ACHN (cell line): Measurements from ENCODE around the gene FBN1.

Experiments used
- DNase-seq: peaks from one replicate; pipeline ENCODE4 v3.0.0-alpha.2; 2015
- in situ Hi-C: cut with HindIII; loops from 2 replicates; pipeline ENCODE4 v1.10.0; 2017; ENCODE audit warnings: low sequenced_read_pairs, low pct_ligation_motif_present, low pct_unique_long_range_greater_than_20kb

The FBN1 gene

DNA sequence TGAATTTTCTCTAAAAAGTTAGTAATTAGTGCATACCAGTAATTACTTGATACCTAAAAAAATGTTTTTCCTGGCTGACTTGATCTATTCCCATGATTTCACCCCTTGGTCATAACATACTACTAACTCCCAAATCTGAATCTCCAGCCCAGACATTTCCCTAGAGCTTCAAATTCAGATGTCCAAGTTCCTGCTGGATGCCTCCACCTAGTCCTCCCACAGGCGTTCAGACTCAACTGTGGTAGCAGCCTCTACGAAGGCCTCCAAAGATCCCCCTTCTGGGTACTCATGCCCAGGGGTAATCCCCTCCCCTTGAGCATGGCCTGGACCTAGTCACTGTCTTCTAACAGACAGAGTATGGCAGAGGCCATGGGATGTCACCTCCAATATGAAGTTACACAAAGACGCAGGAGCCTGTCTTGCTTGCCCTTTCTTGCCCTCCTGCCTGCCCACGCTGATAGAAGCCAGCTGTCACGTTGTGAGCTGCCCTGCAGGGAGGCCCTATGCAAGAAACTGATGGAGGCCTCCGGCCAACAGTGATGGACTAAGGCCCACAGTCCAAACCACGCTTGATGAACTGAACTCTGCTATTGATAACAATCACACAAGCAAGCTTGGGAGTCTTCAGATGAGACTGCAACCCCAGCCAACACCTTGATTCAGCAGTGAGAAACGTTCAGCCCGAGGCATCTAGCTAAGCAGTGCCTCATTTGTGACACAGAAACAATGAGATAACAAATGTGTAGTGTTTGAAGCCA, 8.6 kb upstream of the FBN1 start:
- in situ Hi-C loops = no loop called here
- DNase-seq = no peak

DNA sequence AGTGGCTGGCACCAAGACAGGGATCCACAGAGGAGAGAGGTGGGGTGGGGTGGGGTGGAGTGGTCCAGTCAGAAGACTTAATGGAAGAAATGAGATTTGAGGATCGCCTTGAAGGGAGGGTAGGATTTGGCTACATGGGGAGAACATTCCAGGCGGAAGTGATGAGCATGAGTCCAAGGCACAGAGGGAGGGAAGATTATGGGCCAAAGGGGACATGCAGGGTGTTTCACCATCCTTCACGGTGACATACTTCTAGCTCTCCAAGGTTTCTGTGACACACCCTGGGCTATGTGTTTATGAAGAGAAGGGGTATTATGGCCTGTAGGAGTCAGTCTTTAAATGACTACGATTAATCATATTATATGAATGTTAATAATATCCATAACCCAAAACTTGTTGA, 7.7 kb upstream of the FBN1 start:
- no peak for DNase-seq
- in situ Hi-C loops = no loop called here

DNA sequence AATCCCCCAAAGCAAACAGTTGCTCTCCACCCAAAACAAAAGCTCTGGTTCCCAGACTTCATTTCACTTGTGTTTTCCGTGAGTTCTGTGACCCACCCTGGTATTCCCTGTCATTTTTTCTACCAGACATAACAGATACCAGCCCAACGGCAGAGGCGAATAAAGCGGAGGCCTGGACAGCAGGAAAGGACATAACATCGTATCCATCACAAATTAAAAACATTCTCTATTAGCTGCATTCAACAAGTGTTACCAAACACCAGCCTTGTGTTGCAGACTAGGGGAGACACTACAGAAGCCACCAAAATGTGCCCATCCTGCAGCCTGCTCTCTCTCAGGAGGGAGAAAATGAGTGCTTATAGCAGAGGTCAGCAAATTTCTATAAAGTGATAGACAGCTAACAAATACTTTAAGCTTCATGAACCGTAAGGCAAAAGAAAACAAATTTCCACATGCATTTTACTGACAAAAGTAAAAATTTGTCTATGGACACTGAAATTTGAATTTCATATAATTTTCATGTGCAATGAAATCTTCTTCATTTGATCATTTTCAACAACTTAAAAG, 7.1 kb upstream of the FBN1 start:
- DNase-seq = no peak
- in situ Hi-C loops = no loop called here

DNA sequence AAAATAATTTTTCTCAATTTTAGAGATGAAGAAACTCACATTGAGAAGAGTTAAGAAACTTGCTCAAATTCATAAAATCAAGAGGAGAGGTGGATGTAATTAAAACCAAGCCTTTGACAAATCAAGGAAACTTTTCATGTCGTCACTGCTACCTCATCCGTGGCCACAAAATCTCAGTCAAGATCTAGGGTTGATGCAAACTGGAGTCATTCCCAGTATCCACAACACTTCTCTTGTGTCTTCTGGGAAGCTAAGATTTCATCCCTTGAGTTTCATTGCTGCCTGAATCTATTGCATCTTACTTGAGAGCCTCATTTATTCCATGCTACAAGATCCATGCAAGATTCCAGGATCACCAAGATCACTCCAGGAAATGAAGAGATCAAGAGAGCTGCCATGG, 5.4 kb upstream of the FBN1 start:
- no peak for DNase-seq
- in situ Hi-C loops = no loop called here

DNA sequence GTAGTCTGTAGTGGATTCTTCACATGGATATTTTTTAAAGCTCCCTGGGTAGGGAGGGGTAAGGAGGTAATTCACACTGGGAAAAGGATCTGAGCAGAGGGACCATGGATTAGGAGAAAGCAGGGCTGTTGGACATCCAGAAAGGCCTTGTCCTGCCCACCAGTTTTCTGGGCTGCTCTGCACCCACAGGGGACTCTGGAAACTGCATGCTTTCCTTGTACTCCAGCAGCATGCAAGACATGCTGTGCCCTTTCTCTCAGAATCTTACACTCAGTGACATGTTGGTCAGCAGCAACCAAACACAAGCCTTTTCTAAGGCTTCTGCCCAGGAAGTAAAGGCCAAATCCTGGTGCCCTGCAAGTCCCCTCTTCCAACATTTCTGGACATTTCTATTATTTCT, 2.5 kb upstream of the FBN1 start:
- peak; percentile 32 for DNase-seq
- in situ Hi-C loops = no loop called here

DNA sequence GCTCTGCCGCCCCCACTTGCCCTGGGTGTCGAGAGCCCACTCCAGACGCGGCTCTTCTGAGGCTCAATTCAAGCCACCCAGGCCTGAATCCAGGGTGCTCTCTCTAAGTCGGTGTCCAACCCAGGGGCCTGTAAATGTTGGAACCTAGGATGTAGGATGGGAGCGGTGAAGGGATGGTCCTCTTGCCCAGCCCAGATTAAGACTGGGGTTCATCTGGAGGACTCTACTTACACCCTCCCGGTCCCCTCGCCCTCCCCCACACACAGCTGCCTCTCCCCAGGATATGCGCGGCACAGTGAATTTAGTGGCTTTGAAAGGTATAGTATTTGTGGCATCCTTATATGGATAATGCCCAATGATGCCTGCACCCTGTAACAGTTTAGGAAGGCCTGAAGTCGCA, 822 bp upstream of the FBN1 start:
- in situ Hi-C loops = no loop called here
- no peak for DNase-seq

DNA sequence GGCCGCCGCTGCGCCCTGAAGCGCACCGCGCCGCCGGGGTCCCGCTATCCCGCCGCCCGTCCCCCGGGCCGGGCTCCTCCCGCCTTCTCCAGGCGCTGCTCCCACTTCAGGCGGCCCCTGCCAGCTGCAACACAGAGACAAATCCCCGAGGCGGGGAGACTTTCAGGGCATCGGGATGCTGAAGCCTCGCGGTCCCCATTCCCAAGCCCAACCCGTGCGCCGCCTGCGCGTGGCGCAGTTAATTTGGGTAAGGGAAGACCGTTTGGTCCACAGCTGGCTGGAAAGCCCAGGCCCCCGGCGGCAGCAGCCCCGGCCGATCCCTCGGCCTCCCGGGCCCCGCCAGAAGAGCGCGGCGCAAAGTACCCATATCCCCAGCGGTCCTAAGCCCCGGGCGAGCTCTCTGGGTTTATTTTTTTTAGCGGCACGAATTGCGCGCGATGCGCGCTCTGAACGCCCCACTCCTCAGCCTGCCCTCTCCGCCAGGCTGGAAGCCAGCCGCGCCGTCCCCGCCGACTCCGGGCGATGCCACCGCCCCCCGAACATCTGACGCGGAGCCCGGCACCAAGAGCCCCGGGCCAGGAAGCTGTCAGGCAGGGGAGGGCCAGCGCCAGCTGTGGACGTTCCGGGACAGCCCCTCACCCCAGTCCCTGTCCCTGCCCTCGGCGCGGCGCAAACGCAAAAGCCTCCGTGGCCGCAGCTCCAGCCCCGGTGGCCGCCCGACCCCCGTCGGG, 517 bp downstream of the FBN1 start:
- peak; percentile 46 for DNase-seq
- in situ Hi-C loops = no loop called here

DNA sequence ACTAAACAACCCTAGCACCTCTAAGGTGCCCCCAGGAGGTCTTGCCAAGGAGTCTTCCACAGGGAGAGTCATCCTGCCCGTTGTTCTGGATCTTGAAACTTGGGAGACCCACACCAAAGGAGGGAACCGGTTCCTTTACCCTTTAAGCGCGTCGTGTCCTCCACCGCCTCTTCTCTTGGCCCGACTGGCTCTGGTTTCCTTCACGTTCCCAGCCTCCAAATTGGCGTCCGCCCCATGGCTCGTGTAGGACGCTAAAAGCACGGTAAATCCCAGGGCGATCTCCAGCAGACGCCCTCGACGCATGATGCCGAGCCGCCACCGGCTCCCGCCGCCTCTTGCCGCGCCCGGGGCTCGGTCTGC, 1.1 kb downstream of the FBN1 start:
- in situ Hi-C loops = no loop called here
- DNase-seq = no peak

DNA sequence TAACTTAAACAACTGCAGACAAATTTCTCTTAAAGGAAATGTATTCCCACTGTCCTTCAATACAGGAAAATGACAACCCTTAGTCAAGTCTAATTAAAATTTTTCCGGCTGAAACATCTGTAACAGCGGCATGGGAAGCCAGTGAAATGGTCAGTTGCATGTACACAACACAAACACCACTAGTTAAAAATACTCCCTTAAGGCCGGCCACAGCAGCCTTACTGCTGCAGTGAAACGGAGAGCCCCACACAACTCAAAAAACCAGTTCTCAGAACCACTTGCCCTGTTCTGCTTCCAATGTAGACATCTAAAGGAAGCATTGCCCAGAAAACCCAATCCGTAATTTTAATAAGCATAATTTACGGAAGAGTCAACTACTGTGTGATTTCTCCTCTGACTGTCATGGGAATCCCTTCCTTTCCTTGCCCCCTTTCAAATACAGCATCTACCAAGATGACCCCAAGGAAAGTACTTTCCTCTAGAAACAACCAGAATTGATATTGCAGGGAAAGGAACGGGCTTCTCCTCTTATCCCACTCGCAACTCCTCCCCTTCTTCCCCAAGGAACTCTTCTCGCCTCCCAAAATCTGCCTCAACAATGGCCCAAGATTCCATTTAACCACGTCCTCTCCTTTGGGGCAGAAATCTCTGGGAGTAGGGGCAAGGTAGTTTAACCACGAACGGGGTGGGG, 1.6 kb downstream of the FBN1 start:
- no peak for DNase-seq
- in situ Hi-C loops = no loop called here

DNA sequence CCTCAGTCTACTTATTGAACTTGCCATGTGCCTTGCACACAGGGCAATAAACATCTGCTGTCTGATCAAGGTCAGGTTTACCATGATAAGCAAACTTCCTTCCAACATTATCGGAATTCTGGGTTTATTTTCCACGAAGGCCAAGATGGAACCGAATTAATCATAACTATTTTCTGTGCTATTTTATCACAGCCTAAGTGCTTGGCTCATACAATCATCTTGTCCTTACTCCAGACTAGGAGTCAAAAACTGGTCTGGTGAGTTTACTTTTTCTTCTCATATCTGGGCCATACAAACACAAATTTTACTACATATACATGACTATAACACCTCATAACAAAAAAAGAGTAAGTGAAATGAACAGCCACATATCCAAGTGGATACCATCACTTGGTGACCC, 2.3 kb downstream of the FBN1 start:
- DNase-seq = no peak
- in situ Hi-C loops = no loop called here

DNA sequence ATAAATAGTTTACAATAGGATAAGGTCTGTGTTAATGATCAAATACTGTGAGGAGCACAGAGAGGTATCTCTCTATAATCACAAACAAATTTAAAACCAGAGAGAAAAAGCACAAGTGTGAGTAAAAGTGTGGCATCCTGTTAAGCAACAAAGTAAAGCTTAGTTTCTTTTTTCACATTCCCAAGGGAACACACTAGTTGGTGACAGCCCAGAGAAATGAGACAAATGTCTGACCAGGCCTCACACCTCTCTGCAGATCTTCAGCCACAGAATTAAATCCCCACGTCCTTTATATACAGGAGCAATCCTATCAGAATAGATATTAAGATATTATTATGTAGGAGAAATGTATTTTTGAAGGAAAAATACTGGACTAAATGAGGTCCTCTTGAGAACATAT, 2.7 kb downstream of the FBN1 start:
- in situ Hi-C loops = no loop called here
- DNase-seq = no peak

DNA sequence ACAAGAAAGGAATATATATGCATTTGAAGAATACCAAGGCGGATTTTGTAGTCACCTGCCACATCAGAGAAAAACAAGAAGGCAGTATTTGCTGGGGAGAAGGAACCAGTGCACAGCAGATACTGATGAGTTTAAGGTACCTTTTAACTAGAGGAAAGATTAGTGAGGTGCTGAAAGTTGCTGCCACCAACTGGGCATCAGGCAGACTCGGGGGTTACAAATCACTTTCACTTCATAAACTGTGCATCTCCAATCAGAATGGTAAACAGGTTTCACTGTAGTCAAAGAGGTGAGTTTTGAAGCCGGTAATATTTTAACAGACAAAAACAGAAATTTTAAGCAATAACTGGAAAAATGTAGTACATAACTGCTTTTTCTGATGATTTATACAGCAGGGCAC, 4.1 kb downstream of the FBN1 start:
- in situ Hi-C loops = no loop called here
- peak; percentile 32 for DNase-seq

DNA sequence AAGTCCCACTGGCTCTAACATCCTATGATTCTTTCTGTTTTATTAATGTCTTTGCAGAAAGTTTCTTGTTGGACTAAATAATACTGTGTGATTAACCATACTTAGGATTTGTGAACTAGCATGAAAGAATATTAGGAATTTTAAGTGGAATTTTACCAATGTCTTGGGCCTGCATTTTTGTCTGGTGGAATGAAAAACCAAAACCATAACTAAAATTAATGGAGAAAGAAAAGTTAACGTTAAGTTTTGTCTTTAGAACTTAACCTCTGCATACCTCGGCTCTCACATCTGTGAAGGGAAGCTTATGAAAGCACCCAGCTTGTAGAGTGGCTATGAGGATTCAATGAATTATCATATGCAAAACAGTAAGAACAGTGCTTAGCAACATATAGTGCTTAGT, 6.5 kb downstream of the FBN1 start:
- in situ Hi-C loops = no loop called here
- DNase-seq = no peak

DNA sequence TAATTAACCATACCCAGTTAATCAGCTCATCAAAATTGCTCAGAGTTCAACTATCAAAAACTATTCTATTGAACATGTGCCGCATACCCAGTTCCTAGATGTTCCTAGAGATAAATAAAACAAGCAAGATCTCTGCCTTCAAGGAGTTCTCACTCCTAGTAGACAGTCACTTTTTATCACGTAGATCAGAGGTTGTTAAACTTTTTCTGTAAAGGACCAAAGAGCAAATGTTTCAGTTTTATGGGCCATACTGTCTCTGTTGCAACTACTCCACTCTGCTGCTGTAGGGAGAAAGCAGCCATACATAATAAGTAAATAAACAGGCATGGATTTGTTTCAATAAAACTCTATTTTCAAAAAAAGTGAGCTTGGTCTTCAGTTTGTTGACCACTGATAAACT, 7.9 kb downstream of the FBN1 start:
- DNase-seq = no peak
- in situ Hi-C loops = no loop called here

DNA sequence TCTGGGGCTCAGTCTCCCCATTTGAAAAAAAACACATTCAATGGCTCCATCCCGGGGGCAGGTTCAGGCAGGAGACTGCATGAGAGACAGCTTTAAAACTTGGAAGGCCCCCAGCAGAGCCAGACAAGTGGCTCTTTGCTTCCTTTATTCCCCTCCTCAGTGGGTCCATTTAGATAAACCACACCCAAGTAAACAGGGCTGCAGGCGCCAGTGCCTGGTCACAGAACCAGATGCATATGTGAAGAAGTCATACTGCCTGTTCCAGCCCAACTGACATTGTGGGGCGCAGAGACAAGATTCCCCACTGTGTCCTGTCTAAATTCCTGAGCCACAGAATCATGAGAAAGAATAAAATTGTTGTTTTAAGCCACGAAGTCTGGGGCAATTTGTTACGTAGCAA, 9.0 kb downstream of the FBN1 start:
- DNase-seq = no peak
- in situ Hi-C loops = no loop called here

DNA sequence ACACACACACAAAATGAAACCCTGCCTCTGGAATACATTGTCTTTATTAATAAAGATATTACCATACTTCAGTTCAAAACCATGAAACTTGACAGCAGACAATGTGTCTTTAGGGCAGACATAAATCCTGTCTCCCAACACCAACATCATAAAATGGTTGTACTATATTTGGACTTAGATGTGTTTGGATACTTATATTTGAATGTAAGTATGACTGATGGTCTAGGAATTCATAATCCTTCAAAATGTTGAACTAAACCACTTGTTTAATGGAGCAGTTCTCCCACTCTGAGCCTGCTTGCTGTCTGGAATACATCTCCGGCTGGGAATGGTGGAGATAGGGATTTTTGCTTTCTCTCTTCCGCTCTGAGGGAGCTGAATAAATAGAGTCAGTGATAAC, 10.6 kb downstream of the FBN1 start:
- in situ Hi-C loops = no loop called here
- no peak for DNase-seq

DNA sequence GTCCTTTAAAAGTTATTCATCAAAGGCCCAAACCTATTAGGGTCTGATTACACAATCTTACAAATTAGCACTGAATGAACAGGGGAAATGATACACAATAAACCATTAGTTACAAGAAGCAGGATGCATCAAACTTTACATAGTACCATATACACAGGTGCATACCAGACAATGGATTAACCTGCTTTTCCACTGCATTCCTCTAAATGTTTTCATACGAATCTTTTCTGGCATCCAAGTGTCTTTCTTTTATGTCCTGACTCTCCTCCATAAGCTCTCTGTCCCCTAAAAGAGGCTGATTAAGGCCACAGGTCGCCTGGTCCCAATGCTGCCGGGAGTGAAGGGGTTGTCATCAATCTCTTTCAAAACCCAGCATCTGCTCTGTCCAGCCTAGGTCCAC, 11.4 kb downstream of the FBN1 start:
- no peak for DNase-seq
- in situ Hi-C loops = no loop called here

DNA sequence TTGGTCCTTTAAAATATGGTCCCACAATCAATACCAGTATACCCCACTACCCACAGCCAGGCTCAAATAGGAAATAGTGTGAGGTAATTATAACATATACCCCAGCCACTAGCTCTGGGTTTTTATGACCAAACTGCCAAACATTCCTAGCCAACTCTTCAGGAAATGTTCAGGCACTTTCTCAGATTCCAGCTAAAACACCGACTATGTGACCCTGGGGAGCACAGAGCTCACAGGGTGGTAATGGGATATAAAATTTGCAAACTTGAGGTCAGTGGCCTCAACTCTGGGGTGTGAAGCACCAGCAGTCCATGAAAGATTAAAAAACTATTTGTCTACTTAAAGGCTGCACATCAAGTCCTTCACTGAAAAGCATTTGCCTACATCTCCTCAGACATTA, 12.9 kb downstream of the FBN1 start:
- in situ Hi-C loops = no loop called here
- no peak for DNase-seq

DNA sequence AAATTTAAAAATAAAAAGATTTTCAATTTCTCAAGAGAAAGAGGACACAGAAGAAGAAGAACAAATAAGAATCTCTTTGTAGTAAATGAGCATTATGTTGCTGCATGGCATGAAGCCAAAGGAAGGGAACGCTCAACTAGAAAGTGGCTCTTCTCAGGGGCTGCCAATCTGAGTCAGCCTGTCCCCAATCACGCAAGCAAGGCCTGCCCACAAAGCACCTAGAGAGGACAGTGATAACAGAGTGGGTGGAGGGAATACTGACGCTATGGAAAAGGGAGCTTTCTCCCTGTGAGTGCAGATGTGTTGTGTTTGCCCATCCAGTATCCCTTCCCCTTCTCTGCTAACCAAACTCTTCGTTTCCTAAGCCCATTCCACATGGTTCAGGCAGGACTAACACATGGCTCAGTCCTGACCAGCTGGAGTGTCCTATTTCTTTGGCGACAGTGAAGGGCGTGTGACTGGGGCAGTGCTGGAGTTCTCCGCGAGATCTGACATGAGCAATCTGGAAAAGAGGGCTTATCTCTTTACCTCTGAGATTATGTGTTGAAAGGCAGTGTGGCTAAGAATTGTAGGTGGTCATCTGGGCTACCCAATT, 14.2 kb downstream of the FBN1 start:
- in situ Hi-C loops = no loop called here
- DNase-seq = no peak
